HG03432 (cell line): ENCODE data around the gene NAALADL1.
"Not testable (repeated sequence)": the region's sequence is repeated elsewhere in the genome, so short reads cannot be mapped to it uniquely, and the experiment has no call there.

ENCODE experiments used
- ATAC-seq: cut with Tn5 transposase; IDR thresholded peaks from one replicate; pipeline ENCODE4 v1.9.1; 2021; ENCODE audit warnings: mild to moderate bottlenecking, moderate library complexity; ENCODE audit not compliant: unreplicated experiment

Gene NAALADL1

GRCh38 chr11:65017937-65018336 lies 40.4 kb downstream of the NAALADL1 start:
- no peak for ATAC-seq

DNA sequence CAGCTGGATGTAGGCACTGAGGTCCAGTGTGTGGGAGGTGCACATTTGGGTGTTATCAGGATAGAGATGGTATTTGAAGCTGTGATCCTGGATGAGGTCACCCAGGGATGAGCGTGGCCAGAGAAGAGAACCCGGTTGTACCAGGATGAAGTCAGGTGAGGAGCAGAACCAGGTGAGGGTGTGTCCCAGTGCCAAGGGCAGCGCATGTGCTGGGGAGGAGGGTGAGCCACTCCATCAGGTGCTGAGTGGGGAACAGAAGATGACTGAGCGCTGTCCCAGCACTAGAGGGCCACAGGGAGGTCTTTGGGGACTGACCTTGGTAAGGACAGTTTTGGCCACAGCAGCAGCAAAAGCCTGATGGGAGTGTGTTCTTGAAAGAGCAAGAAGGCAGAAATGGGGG lies 41.6 kb downstream of the NAALADL1 start:
- ATAC-seq = no peak

DNA sequence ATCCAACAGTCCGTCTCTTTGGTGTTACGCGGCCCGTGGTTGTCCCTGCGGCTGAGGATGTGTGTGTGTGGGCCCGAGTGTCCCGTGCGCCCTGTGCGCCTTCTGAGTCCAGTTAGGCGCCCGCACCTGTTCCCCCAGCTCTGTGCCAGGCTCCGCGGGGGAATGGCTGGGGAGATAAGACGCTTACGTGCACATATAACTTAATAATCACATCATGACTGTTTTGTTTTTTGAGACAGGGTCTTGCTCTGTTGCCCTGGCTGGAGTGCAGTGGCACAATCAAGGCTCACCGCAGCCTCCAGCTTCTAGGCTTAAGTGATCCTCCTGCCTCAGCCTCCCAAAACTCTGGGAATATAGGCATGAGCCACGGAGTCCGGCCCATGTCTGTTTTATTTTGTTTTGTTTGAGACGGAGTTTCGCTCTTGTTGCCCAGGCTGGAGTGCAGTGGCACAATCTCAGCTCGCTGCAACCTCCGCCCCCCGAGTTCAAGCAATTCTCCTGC lies 43.6 kb downstream of the NAALADL1 start:
- no peak for ATAC-seq

GRCh38 chr11:65013888-65014725 lies 44.2 kb downstream of the NAALADL1 start, which contains the start of gene ARL2:
Gene ARL2, plus strand, starts transcription at chr11:65014160. Its CDS starts 48 bp downstream, at chr11:65014208.
- ATAC-seq = peak; percentile 73

DNA sequence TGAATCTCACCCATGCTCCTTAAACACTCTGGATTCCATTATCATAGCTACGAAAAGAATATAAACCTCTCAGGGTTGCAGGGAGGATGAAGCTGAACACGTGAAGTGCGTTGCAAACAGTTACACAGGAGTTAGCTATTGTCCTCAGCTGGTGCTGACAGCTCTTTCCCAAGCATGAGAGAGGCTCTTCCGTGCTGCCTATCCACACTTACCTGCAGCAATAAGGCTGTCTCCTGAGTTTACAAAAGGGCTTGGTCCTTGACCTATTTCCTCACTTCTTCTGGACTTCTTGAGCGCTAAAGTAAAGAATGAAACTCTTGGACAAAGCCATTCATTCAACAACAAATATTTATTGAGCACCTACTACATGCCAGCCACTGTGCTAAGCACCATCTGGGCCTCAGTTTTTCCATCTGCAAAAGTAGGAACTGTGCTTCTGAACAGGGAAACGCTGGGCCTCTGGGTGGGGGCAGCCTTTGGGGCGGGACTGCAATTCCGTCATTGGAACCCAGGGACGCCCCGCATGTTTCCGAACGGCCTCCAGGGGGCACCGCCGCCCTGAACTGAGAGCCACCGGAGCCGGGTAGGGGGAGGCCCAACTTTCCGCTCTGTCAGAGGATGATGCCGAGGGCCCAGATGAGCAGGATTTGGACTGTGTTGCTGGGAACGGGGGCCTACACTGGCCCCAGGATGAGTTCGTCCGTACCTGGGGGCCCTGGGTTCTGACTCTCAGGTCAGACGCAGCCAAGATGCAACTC lies 45.0 kb downstream of the NAALADL1 start:
- peak; percentile 75 for ATAC-seq

GRCh38 chr11:65008873-65009272 lies 49.5 kb downstream of the NAALADL1 start:
- ATAC-seq = no peak

DNA sequence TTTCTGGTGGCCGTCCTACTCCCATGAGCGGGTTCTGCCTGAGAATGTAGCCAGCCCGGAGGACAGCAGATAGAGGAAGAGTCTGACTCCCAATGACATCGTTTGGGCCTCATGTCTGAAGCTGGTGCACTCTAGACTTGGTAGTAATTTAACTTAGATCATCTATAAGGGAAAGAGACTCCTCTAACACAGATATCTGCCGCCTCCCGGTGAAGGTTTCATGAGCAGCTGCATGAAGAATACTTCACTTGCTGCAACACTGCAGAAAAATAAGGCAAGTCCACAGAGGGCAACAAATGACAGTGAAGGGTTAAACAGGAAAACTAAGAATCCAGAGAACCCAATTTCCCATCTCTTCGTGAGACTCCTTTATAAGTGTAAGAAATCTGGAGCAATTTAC lies 50.3 kb downstream of the NAALADL1 start:
- no peak for ATAC-seq

- not testable (repeated sequence) for ATAC-seq
Observed at GRCh38 chr11:65003968-65004367, 54.4 kb downstream of the NAALADL1 start.

GRCh38 chr11:65003282-65003681 lies 55.1 kb downstream of the NAALADL1 start:
- ATAC-seq = no peak

DNA sequence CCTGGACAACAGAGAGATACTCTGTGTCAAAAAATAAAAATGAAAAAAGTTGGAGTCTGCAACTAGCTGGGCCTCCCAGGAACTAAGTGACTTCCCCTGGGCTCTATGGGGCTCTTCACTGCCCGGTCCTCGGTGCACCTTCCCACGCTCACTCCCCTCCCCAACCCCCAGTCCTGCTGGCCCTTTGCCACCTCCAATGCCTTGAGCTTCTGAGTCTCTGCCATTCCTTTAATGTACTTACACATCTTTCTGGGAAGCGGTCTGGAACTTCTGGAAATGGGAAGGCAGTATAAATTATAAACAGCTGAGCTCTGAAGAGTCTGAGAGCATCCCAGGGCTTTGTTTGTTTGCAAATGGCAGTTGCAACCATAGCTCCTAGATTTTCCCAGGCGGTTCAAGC lies 55.6 kb downstream of the NAALADL1 start:
- no peak for ATAC-seq

DNA sequence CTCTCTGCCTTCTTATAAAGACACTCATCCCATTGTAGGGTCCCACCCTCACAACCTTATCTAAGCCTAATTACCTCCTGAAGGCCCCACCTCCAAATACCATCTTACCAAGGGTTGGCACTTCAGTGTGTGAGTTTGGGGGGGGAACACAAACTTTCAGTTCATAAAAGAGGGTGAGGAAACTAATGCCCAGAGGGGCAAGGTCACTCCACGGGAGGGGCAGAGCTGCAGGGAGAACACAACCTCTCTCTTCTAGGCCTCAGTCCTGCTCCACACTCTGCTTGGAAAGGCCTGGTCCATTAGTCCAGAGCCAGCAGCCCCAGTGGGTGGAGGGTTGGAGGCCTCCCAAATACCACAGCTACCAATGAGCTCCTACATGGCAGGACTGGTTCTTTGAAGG lies 58.9 kb downstream of the NAALADL1 start:
- ATAC-seq = no peak

DNA sequence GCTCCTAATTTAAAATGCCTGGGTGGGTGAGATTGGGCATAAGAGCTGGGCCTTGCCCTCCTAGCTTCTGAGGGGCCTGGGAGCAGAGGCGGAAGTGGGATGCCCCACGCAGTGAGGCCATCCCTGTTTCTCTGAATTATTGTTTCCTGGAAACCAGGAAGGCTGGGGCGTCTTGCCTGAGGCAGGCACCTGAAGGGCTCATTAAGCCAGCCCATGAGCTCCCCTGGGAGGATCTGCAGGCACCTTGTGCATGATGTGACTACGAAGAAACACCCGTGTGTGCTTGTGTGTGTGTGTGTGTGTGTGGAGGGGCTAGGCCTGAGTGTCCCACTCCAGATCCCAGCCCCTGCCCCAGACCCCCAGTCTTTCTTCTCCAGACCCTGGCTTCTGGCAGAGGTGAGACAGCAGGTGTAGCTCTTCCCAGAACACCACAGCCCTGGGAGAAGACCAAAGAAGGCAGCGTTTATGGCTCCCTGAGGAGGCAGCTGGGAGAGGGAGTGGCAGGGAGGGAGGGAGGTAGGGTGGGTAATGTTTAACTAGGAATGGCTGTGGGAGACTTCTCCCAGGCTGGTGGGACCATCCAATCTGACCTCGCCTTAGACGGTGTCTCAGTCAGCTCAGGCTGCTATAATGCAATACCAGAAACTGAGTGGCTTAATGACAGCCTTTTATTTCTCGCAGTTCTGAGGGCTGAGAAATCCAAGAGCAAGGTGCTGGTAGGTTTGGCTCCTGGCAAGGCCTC lies 59.5 kb downstream of the NAALADL1 start:
- ATAC-seq = no peak

- no peak for ATAC-seq
Observed at GRCh38 chr11:64998141-64998540, 60.2 kb downstream of the NAALADL1 start.

DNA sequence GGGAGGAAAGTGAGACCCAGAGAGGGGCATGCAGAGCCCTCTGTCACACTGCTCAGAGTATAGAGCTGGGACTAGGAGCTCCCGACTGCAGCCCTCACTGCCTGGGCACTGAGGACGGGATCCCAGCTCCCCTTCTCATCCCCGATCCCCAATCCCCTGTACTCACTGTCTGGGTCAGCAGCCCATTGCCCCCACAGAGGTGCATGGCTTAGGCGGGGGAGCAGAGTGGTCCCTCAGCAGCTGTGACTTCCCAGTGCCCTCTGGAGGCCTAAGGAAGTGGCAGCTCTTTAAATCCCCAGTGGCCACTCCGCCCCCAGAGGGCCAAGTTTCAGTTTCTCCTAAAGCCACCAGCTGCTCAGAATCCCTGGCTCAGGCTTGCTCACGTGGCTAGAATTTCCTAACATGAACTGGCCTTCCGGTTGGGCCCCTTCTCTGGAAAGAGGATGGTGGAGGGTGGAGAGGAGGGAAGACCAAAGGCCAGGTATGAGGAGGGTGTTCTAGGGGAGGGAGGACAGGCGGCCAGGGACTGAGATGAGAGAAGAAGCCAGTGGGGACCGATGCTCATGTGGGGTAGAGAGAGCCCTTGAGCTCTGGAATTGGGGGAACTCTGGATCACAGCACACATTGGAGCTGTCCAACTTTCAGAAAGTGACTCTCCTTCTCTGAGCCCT lies 61.5 kb downstream of the NAALADL1 start, which contains the start of gene BATF2:
Gene BATF2 (minus strand): TSS at position 262 of the 671 bp plus-strand sequence. CDS start 57 bp downstream, at position 205.
- ATAC-seq = no peak

DNA sequence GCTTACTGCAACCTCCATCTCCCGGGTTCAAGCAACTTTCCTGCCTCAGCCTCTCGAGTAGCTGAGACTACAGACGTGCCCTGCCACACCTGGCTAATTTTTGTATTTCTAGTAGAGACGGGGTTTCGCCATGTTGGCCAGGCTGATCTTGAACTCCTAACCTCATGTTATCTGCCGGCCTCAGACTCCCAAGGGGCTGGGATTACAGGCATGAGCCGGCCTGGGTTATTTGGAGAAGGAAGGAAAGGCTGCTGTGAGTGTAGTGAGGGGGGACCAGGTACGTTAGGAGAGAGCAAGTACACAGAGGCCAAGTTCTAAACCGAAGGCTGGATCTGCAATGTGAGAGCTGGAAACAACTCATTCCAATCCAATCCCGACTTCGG lies 62.0 kb downstream of the NAALADL1 start:
- ATAC-seq = no peak
